GM12874 (cell line): ENCODE data around the gene ENTPD1.

ENCODE experiments used
- TF ChIP-seq, protein P1 (sequence below): IDR thresholded peaks from 2 replicates; pipeline ENCODE4 v1.5.1; 2011; ENCODE audit warnings: low read depth, mild to moderate bottlenecking, control low read depth, low read length, moderate library complexity; ENCODE audit not compliant: insufficient read depth

Gene ENTPD1

GRCh38 chr10:95787447-95787846 is 31.5 kb downstream of the ENTPD1 start:
- TF ChIP-seq, protein P1, sequence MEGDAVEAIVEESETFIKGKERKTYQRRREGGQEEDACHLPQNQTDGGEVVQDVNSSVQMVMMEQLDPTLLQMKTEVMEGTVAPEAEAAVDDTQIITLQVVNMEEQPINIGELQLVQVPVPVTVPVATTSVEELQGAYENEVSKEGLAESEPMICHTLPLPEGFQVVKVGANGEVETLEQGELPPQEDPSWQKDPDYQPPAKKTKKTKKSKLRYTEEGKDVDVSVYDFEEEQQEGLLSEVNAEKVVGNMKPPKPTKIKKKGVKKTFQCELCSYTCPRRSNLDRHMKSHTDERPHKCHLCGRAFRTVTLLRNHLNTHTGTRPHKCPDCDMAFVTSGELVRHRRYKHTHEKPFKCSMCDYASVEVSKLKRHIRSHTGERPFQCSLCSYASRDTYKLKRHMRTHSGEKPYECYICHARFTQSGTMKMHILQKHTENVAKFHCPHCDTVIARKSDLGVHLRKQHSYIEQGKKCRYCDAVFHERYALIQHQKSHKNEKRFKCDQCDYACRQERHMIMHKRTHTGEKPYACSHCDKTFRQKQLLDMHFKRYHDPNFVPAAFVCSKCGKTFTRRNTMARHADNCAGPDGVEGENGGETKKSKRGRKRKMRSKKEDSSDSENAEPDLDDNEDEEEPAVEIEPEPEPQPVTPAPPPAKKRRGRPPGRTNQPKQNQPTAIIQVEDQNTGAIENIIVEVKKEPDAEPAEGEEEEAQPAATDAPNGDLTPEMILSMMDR, result no peak

- TF ChIP-seq, protein P1, result no peak
Observed at GRCh38 chr10:95788830-95789229, 32.9 kb downstream of the ENTPD1 start.

GRCh38 chr10:95789902-95790301 is 33.9 kb downstream of the ENTPD1 start:
- TF ChIP-seq, protein P1, result no peak

DNA sequence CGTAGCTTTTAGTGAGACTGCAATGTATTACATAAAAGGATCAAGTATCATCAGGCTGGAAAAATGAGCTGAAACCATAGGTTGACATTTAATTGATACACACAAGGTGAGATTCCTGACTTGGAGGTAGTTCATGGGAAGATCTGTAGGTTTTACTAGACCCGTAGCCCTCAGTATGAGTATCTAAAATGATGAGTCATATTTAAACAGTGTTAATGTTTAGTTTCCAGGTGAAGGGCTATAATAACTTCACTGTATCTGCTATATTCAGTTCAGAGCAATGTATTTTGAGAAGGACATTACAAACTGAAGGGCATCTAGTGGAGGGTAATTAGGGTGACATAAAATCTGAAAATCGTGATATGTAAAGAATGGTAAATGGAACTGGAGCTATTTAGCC is 35.0 kb downstream of the ENTPD1 start:
- TF ChIP-seq, protein P1, result no peak

DNA sequence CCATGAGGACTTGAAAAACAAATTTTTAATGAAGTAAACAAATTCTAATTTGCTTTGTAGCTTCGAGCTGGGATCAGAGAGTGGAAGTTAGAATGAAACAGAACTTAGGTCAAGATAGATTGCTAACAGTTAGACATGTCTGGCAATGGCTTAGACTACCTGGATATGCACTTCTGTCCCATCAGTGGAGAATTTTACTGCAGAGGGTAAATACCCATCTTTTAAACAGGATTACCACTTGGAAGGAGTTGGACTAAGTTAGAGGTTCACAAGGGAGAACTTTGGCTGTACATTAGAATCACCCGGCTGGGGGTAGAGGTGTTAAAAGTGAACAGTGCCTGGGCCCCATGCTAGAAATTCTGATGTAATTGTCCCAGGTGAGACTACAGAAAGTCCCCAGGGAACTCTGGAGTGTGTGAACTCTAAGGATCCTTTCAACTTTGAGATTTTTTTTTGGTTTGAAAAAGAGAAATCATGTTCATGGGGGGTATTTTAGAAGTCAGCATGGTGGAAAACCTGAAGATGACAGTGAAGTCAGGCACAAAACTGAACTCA is 35.5 kb downstream of the ENTPD1 start:
- TF ChIP-seq, protein P1, result no peak

GRCh38 chr10:95792211-95792780 is 36.3 kb downstream of the ENTPD1 start:
- TF ChIP-seq, protein P1, result no peak

DNA sequence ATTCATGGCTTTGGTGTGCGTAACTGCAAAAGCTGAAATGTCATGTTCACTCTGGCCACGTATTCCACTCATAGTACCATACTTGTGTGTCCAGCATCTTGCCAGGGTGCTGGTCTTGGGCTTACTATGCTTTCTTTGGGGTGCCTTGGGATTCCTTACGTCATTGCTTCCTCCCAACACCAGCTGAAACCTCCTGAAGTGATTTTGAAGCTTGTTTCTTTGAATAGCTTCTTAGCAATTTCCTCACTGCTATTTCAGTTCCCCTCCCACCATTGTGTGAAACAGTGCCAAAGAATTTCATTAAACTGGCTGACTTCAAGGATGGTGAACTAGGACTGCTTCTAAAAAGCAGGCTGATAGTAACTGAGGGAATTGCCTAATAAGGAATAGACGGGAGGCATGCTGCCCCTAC is 36.9 kb downstream of the ENTPD1 start:
- TF ChIP-seq, protein P1, result no peak
